ENCODE measurements around the gene PTGIR.
"Not testable (repeated sequence)": the region's sequence is repeated elsewhere in the genome, so short reads cannot be mapped to it uniquely, and the experiment has no call there.

The PTGIR gene

GRCh38 chr19:46639358-46640182 is 14.7 kb upstream of the PTGIR start:
- no peak for DNase-seq (ENCODE audit: low read depth, low spot score)

DNA sequence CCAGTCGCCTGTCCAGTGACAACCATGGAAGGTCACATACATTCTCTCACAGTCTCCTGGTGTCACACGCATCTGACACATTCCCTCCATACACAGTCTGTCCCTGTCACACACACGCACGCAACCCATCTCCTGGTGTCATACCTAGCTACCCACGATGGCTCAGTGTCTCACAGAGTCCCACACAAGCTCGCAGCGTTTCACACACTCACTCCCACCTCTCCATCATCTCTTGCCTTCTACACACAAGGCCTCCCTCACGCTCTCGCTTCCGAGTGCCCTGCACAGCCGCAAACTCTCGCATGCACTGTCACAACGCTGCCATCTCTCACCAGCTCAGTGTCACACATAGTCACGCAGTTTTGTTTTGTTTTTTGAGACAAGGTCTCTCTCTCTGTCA is 12.3 kb upstream of the PTGIR start:
- no peak for DNase-seq (ENCODE audit: low read depth, low spot score)

DNA sequence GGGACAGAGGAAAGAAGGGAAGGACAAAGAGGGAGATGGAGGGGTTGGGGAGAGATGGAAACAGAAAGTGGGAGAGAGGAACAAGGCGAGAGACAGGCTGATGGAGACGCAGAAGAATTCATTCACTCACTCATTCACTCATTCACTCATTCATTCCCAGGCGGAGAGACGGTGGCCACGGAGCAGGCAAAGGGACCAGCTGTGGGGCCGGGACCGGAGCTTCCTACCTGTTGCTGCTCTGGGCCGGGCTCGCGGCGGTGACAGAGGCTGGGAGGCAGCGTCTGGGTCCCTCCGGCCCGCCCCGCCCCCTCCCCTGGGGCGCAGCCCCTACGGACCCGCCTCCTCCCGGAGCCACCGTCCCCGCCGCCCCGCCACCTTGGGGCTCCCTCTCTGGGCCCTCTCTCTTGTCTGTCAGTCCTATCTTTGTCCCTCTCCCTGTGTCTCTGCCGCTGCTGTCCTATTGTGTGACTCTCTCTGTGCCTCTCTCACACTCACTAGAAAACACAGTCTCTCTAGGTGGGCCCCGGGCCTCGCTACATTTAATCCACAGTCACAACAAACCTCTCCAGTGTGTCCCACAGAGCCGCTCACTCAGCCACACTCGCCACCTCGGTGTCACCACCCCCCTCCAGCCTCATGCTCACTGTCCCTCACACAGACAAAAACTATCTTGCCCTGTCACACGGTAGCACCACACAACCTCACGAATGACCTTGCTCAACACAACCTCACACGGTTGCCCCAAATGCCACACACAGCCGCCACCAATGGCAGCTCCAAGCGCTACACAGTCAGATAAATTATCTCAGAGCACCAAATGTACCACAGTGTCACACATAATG is 11.3 kb upstream of the PTGIR start, which contains the start of gene GNG8:
Gene GNG8 (minus strand): TSS at position 283 of the 842 bp plus-strand sequence. CDS start 1,520 bp downstream, outside the sequence.
- no peak for DNase-seq (ENCODE audit: low read depth, low spot score)

- no peak for DNase-seq (ENCODE audit: low read depth, low spot score)
These were observed 9.8 kb upstream of the PTGIR start for GRCh38 chr19:46634656-46635218.

DNA sequence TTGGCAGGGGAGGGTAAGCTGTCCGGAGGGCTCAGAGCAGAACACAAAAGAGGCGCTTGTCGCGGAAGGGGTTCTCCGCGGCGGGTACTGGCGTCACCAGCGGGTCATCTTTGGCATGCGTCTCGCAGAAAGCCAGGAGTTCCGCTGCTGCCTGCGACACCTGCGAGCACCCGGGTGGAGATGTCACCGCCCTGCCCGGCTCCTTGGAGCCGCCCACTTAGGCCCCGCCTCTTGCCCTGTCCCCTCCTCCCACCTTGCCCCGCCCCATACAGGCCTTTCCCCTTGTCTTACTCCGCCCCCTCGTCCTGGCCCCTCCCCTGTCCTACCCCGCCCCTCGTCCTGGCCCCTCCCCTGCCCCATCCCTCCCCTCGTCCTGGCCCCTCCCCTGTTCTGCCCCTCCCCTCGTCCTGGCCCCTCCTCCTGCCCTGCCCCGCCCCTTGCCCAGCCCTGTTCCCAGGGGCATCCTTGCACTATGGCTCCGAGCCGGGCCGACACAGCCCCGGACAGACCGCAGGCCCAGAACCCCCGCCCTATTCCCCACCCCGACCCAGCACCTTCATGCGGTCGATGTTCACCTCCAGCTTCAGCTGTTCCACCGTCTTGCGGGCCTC is 9.3 kb upstream of the PTGIR start:
- peak; percentile 90 for DNase-seq (ENCODE audit: low read depth, low spot score)

GRCh38 chr19:46633130-46633529 is 8.2 kb upstream of the PTGIR start:
- DNase-seq (ENCODE audit: low read depth, low spot score): no peak

DNA sequence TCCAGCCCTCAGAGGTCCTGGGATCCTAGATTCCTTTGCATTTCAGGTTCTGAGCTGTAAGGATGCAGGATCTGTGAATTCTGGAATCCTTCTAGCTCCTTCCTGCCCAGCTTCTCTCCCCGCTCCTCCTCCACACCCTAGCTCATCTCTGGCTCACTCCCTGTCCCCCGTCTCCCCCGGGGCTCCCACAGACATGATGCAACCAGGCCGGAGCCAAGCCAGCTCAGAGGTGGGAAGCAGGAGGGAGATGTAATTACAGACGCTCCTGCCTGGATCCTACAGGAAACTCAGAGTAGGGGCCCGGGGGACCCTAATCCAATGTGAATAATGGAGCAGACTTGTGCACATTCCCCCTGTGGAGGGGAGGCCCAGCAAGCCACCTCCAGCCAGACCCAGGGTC is 6.6 kb upstream of the PTGIR start:
- no peak for DNase-seq (ENCODE audit: low read depth, low spot score)

DNA sequence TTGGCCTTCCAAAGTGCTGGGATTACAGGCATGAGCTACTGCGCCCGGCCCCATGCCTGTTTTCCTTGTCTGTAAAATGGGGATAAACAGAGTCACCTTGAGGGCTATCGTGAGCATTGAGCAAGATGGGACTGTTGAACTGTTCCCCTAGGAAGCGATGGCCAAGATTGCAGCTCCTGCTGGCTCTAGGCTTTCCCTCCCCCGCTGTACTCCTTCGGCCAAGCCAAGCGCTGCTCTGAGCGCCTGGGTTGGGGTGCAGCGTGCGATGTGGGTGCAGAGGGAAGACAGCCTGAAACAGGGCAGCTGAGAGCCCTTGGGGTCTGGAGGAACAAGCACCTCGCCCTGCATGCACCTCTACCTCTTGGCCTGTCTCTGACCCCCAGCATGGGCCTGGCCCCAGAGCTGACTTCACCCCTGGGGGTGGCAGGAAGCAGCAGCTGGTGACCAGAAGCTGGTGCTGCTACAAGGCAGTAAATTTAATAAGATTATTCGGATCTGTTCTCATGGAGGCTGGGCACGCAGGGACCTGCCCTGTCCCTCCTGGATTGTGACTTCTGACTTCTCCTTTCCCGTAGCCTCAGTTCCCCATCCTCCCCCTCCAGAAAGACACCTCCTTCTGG is 5.8 kb upstream of the PTGIR start:
- DNase-seq (ENCODE audit: low read depth, low spot score): no peak

DNA sequence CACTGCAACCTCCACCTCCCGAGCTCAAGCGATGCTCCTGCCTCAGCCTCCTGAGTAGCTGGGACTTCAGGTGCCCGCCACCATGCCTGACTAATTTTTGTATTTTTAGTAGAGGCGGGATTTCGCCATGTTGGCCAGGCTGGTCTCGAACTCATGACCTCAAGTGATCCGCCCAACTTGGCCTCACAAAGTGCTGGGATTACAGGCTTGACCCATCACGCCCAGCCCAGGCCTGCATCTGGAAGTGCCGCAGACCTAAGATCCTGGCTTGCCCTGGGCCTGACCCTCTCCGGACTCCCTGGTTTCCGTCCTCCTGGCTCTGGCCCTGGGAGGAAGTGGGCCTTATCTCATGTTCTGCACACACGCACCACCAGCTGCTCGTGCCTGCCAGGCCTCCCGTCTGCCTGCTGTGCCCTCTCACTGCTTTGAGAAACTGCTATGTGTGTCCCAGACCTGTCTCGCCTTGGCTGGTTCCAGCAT is 4.7 kb upstream of the PTGIR start:
- DNase-seq (ENCODE audit: low read depth, low spot score): no peak

DNA sequence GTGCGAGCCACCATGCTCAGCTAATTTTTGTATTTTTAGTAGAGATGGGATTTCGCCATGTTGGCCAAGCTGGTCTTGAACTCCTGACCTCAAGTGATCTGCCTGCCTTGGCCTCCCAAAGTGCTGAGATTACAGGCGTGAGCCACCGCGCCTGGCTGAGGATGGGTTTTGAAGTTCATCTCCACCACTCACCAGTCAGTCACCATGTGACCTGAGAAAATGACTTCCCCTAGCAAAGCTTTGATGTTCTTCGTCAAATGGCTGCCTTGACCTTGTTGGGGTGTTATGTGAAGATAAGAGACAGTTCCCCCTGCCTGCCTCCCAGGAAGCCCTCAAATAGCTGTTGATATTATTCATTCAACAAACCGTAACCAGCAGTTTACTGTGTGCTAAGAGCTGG is 4.1 kb upstream of the PTGIR start:
- not testable (repeated sequence) for DNase-seq (ENCODE audit: low read depth, low spot score)

GRCh38 chr19:46626446-46626845 is 1.6 kb upstream of the PTGIR start:
- DNase-seq (ENCODE audit: low read depth, low spot score): no peak

DNA sequence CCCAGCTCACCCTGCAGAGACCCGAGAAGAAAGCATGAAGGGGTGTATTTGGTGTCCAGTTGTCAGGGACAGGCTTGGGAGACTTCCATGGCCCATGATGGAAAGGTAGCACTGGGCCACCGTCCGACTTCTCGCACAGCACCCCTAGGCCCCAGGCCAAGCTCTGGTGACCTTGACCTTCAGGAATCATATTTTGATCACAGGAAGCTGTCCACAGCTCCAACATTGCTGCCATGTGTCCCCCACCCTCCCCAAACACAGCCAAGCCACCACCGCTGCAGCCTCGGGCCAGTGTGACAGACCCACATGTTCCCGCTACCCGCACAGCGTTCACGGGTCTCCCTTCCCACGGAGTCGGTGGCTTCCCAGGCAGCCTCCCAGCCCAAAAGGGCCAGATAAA is 842 bp upstream of the PTGIR start:
- no peak for DNase-seq (ENCODE audit: low read depth, low spot score)

- no peak for DNase-seq (ENCODE audit: low read depth, low spot score)
These were observed 880 bp downstream of the PTGIR start for GRCh38 chr19:46623915-46624502.

GRCh38 chr19:46622118-46622446 is 2.8 kb downstream of the PTGIR start:
- DNase-seq (ENCODE audit: low read depth, low spot score): no peak

DNA sequence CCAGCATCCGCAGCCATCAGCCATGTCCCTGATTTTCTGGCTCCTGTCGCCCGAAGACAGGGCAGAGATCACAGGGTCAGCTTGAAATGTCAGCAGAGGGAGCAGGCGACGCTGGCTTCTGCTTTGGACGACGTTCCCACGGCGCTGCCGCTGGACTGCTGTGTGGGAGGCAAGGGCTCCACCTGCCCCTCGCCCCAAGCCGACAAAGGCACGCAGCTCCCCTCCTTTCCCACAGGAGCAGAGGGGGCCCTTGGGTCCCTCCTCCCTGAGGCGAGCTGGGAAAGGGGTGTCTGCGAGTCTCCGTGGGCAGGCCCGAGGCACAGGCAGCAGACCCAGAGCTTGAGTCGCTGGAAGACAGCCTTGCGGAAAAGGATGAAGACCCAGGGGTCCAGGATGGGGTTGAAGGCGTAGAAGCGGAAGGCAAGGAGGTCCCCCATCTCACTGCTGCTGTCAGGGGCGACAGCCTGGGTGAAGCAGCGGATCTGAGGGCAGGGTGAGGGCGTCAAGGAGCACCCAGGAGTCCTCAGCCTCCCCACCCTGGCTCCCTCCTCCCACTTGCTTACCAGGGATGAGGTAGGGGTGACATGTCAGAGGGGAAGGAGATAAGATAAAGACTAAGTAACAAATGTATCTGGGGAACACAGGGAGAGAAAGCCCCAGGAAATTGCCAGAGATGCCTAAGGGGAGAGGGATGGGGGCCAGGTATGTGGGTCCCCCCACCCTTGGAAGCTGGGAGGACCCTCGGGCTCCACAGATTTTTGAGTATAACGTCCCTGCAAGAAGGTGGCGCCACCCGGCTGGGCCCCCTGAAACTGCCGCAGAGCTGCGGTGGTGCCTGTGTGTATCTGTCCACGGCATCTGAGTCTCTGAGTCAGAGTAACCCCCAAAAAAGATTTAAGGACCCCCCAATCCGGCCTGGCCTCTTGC is 3.4 kb downstream of the PTGIR start:
- DNase-seq (ENCODE audit: low read depth, low spot score): no peak

DNA sequence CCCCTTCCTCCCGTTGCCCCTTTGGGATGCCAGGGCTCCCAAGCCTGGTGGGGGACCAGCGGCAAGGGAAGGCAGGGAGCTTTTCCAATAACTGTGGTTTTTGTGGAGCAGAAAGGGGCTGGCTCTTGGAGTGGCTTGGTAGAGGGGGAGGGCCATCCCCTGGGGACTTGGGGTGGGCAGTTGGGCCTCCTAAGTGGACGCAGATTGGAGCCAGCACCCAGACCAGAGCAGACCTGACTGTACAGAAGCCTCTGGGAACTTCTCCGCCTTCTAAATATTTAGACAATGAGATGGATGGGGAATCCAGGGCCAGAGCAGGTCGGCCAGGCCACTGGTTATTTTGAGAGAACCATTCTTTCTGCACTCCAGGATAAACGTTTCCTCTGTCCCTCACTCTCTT is 4.2 kb downstream of the PTGIR start:
- no peak for DNase-seq (ENCODE audit: low read depth, low spot score)

DNA sequence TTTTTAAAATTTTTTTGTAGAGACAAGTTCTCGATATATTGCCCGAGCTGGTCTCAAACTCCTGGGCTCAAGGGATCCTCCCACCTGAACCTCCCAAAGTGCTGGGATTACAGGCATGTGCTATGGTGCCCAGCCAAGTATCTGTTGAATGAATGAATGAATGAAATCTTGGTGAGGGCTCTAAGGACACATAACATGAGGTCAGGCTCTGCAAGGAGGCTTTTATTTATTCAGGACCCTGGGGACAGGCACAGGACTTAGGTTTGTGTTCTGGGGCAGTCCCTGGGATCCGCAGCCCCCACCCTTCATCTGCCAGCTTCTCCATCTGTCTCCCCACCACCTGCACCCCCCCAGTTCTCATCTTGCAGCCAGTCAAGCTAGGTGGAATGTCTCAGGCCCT is 4.6 kb downstream of the PTGIR start:
- DNase-seq (ENCODE audit: low read depth, low spot score): no peak

DNA sequence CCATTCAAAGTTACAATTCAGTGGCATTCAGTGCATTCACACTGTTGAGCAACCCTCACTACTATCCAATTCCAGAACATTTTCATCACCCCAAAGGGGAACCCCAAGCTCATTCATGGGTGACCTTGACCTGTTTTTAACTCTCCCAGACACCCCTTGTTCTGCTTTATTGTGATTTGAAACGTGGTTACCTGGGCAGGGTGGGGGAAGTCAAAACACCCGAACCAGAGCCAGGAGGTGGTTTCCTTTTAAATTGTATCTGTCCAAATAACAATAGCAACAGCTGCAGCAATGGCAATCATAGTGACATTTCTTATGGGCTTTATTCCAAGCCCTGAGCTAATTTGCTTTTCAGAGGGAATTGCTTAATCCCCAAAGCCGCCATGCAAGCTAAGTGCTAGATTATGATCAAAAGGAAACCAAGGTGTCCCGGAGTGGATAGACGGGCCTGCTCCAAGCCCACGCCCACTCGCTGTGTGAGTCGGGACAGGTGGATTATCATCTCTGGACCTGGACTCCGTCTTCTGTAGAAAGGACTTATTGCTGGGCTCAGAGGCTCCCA is 6.1 kb downstream of the PTGIR start:
- DNase-seq (ENCODE audit: low read depth, low spot score): no peak

DNA sequence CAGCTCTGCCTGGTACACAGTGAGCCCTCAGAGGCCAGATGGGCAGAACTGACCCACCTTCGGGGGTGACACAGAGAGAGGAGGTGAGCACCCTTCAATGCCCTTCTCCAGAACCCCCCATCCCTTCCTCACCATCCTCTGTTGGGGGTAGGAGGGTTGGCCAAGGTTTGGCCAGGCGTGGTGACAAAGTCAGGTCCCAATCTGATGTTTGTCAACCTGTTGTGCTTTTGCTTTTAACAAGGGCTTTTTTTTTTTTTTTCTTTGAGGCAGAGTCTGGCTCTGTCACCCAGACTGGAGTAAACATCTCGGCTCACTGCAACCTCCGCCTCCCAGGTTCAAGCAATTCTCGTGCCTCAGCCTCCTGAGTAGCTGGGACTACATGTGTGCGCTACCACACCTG is 7.3 kb downstream of the PTGIR start:
- DNase-seq (ENCODE audit: low read depth, low spot score): no peak
